Measurements from ENCODE around the gene COL18A1. TPM values are rescaled to one million over a fixed set of nuclear protein-coding genes. Genes with fewer than 3 reads are reported as not detected.
A peak's percentile ranks its signal among the peaks of the same experiment; 100 is the strongest.

Gene COL18A1
- polyA plus RNA-seq, 4 donors = 2.2 to 34.3 (median 16.5) TPM

DNA sequence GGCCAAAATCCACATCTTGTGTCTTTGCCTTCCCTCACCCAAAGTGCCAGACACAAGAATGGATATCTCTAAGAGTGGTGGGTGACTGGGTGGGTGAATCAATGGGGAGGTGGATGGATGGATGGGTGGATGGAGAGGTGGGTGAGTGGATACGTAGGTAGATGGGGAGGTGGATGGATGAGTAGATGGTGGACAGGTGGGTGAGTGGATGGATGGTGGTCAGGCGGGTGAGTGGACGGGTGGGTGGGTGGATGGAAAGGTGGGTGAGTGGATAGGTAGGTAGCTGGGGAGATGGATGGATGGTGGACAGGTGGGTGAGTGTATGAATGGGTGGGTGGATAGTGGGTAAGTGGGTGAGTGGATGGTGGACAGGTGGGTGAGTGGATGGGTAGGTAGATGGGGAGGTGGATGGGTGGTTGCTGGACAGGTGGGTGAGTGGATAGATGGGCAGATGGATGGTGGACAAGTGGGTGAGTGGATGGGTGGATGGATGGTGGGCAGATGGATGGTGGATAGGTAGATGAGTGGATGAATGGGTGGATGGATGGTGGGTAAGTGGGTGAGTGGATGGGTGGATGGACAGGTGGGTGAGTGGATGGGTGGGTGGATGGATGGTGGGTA lies 103.0 kb downstream of the COL18A1 start:
- Histone ChIP-seq H3K36me3 (ENCODE audit: control insufficient read depth in 3 of 3, insufficient read depth in 2 of 3, low read depth in 1 of 3, low read length in 3 of 3) (peaks cover 0 to 23% (median 3%) of the 10 kb centered on the region in 3 donors), H3K27me3 (ENCODE audit: control insufficient read depth in 3 of 3, insufficient read depth in 3 of 3, low read length in 3 of 3) (no peaks in the 10 kb centered on the region), H3K4me3 (ENCODE audit: low read depth in 1 of 3, low read length in 3 of 3) (no peak overlapping the region), H3K27ac (ENCODE audit: low read depth in 1 of 3, low read length in 2 of 3) (no peak overlapping the region), H3K4me1 (ENCODE audit: control insufficient read depth in 3 of 3, insufficient read depth in 2 of 3, low read depth in 1 of 3, low read length in 2 of 3) (peaks cover 0 to 4% (median 0%) of the 10 kb centered on the region in 3 donors), H3K9me3 (ENCODE audit: control insufficient read depth in 2 of 2, insufficient read depth in 1 of 2, low read depth in 1 of 2, low read length in 1 of 2) (no peaks in the 10 kb centered on the region)
- WGBS, 3 donors = 91 to 98% (median 94%) methylated on average over 3 of the region's 3 CpGs
- FAIRE-seq = no peak
- no peak for DNase-seq

DNA sequence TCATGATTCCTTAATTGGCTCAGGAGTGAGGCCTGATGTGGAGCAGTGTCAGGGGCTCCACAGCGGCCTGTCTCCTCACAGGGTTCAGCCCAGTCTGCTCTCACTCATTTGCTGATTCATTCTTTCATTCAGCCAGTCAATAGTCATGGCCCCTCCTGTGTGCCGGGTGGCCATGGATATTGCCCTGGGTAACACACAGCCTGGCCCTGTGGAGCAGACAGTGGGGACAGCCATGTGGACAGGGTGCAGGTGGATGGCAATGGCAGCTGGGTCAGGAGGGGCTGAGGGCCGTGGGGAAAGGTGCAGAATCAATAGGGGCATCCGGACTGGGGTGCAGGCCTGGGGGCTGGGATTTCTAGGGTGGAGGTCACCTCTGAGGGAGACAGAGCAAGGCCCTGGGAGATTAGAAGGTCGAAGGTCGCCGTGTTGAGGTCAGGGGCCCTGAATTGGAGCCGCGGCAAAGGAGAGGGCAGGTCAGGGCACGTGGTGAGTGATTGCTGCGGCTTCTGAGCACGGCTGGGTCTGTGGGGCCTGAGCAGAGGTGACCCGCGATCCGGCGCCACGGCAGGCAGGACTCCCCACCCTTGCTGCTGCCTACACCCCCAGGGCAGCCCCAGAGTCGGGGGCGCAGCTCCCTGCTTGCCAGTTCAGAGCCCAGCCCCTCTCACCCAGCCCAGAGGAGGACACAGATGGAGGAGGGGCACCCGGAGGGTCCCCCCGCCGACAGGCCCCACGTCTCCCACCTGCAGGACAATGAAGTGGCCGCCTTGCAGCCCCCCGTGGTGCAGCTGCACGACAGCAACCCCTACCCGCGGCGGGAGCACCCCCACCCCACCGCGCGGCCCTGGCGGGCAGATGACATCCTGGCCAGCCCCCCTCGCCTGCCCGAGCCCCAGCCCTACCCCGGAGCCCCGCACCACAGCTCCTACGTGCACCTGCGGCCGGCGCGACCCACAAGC lies 103.9 kb downstream of the COL18A1 start:
- no peaks in the 10 kb centered on the region for H3K9me3 ChIP-seq (ENCODE audit: control insufficient read depth in 2 of 2, insufficient read depth in 1 of 2, low read depth in 1 of 2, low read length in 1 of 2)
- no peak for FAIRE-seq

DNA sequence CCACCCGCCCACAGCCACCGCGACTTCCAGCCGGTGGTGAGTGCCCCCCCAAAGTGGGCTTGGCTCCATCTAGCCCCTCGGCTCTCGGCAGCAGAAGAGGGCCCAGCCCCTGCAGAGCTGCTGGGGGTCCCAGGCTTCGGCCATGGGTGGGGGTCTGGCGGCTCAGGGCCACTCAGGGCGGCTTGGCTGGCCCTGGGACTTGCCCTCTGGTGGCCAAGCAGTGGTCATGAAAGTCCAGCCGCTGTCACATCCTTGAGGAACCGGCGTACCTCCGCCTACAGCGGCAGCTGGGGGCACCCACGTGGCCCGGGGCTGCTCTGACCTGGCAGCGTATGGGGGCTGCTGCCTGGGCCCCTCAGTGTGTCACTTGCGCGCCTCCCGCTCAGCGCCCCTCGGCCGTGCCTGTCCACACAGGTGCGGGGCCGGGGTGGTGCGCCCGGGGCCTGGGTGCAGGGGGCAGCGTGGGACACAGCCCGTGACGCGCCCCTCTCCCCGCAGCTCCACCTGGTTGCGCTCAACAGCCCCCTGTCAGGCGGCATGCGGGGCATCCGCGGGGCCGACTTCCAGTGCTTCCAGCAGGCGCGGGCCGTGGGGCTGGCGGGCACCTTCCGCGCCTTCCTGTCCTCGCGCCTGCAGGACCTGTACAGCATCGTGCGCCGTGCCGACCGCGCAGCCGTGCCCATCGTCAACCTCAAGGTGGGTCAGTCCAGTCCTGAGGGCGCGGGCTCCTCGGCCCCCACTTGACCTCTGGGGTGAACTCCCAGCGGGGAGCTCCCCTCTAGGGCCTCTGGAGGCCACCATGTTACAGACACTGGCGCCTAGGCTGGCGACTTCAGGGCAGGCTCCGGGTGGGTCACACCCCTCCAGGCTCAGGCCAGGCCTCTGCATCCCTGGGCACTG lies 104.9 kb downstream of the COL18A1 start:
- Histone ChIP-seq H3K36me3 (ENCODE audit: control insufficient read depth in 3 of 3, insufficient read depth in 2 of 3, low read depth in 1 of 3, low read length in 3 of 3) (peaks cover 0 to 38% (median 3%) of the 10 kb centered on the region in 3 donors), H3K9me3 (ENCODE audit: control insufficient read depth in 2 of 2, insufficient read depth in 1 of 2, low read depth in 1 of 2, low read length in 1 of 2) (no peaks in the 10 kb centered on the region), H3K27ac (ENCODE audit: low read depth in 1 of 3, low read length in 2 of 3) (no peak overlapping the region), H3K4me1 (ENCODE audit: control insufficient read depth in 3 of 3, insufficient read depth in 2 of 3, low read depth in 1 of 3, low read length in 2 of 3) (peaks cover 0 to 4% (median 0%) of the 10 kb centered on the region in 3 donors), H3K4me3 (ENCODE audit: low read depth in 1 of 3, low read length in 3 of 3) (no peak overlapping the region), H3K27me3 (ENCODE audit: control insufficient read depth in 3 of 3, insufficient read depth in 3 of 3, low read length in 3 of 3) (no peaks in the 10 kb centered on the region)
- 88 to 92% (median 91%) methylated on average over 53 to 61 of the region's 61 CpGs for WGBS, 3 donors
- no peak for DNase-seq
- no peak for FAIRE-seq

More for the DNA sequence above, 103.9 kb downstream of the COL18A1 start:
- Histone ChIP-seq H3K4me3 (ENCODE audit: low read depth in 1 of 3, low read length in 3 of 3) (no peak overlapping the region), H3K27ac (ENCODE audit: low read depth in 1 of 3, low read length in 2 of 3) (peak overlapping the region in 1 of 3 donors; percentile 28), H3K36me3 (ENCODE audit: control insufficient read depth in 3 of 3, insufficient read depth in 2 of 3, low read depth in 1 of 3, low read length in 3 of 3) (peaks cover 0 to 30% (median 3%) of the 10 kb centered on the region in 3 donors), H3K4me1 (ENCODE audit: control insufficient read depth in 3 of 3, insufficient read depth in 2 of 3, low read depth in 1 of 3, low read length in 2 of 3) (peaks cover 0 to 4% (median 0%) of the 10 kb centered on the region in 3 donors), H3K27me3 (ENCODE audit: control insufficient read depth in 3 of 3, insufficient read depth in 3 of 3, low read length in 3 of 3) (no peaks in the 10 kb centered on the region)
- 40 to 71% (median 58%) methylated on average over 23 to 42 of the region's 42 CpGs for WGBS, 3 donors
- DNase-seq = no peak

DNA sequence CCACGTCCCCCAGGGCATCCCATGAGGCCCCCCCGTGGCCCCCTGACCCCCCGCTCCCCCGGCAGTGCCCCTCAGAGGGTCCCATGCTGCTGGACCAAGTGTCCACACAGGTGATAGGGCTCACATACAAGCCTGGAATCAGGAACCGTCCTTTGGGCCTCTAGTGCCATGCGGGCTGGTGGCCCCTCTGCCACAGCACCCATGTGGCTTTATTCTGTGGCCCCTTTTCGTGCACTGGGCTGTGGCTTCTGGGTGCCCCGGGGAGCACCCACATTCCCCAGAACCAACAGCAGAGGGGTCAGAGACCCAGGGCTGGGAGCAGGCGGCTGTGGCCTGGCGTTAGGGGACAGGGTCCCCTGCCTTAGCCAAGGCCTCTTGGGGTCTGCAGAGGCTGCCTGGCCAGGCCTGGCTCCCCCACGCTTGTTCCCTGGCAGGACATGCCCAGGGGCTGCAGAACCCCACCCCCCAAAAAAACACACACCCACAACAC lies 105.5 kb downstream of the COL18A1 start:
- DNase-seq (no peak), FAIRE-seq (no peak)
- 86 to 93% (median 93%) methylated on average over 9 to 11 of the region's 11 CpGs for WGBS, 3 donors
- Histone ChIP-seq H3K4me3 (ENCODE audit: low read depth in 1 of 3, low read length in 3 of 3) (no peak overlapping the region), H3K4me1 (ENCODE audit: control insufficient read depth in 3 of 3, insufficient read depth in 2 of 3, low read depth in 1 of 3, low read length in 2 of 3) (peaks cover 0 to 4% (median 0%) of the 10 kb centered on the region in 3 donors), H3K27me3 (ENCODE audit: control insufficient read depth in 3 of 3, insufficient read depth in 3 of 3, low read length in 3 of 3) (no peaks in the 10 kb centered on the region), H3K27ac (ENCODE audit: low read depth in 1 of 3, low read length in 2 of 3) (no peak overlapping the region), H3K9me3 (ENCODE audit: control insufficient read depth in 2 of 2, insufficient read depth in 1 of 2, low read depth in 1 of 2, low read length in 1 of 2) (no peaks in the 10 kb centered on the region), H3K36me3 (ENCODE audit: control insufficient read depth in 3 of 3, insufficient read depth in 2 of 3, low read depth in 1 of 3, low read length in 3 of 3) (peaks cover 3 to 45% (median 3%) of the 10 kb centered on the region in 3 donors)

DNA sequence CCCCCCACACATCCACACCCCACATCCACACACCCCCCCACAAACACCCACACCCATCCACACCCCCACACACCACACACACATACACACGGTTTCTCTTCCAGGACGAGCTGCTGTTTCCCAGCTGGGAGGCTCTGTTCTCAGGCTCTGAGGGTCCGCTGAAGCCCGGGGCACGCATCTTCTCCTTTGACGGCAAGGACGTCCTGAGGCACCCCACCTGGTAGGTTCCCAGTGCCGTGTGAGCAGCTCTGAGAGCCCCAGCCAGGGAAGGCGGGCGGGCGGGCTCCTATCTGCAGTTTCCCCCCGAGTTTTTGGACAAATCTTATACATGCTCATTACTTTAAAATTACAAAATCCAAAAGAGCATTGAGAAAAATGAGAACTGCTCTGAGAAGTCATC lies 106.0 kb downstream of the COL18A1 start:
- 82 to 89% (median 85%) methylated on average over 12 of the region's 12 CpGs for WGBS, 3 donors
- Histone ChIP-seq H3K4me1 (ENCODE audit: control insufficient read depth in 3 of 3, insufficient read depth in 2 of 3, low read depth in 1 of 3, low read length in 2 of 3) (peaks cover 0 to 4% (median 0%) of the 10 kb centered on the region in 3 donors), H3K9me3 (ENCODE audit: control insufficient read depth in 2 of 2, insufficient read depth in 1 of 2, low read depth in 1 of 2, low read length in 1 of 2) (no peaks in the 10 kb centered on the region), H3K4me3 (ENCODE audit: low read depth in 1 of 3, low read length in 3 of 3) (no peak overlapping the region), H3K27ac (ENCODE audit: low read depth in 1 of 3, low read length in 2 of 3) (no peak overlapping the region), H3K36me3 (ENCODE audit: control insufficient read depth in 3 of 3, insufficient read depth in 2 of 3, low read depth in 1 of 3, low read length in 3 of 3) (peaks cover 3 to 48% (median 7%) of the 10 kb centered on the region in 3 donors), H3K27me3 (ENCODE audit: control insufficient read depth in 3 of 3, insufficient read depth in 3 of 3, low read length in 3 of 3) (no peaks in the 10 kb centered on the region)
- FAIRE-seq = no peak
- no peak for DNase-seq

DNA sequence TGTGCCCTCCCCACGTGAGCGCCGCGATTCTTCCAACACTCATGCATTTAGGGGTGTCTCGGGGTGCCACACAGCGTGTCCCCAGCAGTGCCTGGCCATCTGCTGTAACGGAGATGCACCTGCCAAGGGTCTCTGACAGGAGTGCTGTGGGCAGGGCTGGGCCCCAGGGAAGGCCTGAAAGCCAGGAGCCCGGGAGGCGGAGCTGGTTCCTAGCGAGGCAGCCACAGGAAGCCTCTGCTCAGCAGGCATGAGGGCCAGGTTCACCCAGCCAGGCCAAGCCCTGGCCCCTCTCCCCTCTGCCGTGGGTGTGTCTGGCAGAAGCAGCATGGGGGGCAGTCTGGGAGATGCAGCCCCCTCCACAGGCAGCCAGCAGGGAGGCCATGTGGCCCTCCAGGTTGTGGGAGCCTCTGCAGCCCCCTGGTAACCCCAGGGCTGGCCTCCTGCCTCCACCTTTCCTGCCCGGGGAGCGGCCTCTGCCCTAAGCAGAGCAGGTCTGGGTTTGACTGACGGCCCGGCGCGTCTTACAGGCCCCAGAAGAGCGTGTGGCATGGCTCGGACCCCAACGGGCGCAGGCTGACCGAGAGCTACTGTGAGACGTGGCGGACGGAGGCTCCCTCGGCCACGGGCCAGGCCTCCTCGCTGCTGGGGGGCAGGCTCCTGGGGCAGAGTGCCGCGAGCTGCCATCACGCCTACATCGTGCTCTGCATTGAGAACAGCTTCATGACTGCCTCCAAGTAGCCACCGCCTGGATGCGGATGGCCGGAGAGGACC lies 106.9 kb downstream of the COL18A1 start:
- H3K4me3 ChIP-seq (ENCODE audit: low read depth in 1 of 3, low read length in 3 of 3) = no peak overlapping the region
- FAIRE-seq (no peak), DNase-seq (no peak)
- WGBS, 3 donors = 90 to 92% (median 90%) methylated on average over 34 to 35 of the region's 35 CpGs
- no peaks in the 10 kb centered on the region for H3K27me3 ChIP-seq (ENCODE audit: control insufficient read depth in 3 of 3, insufficient read depth in 3 of 3, low read length in 3 of 3)
- peaks cover 0 to 4% (median 0%) of the 10 kb centered on the region in 3 donors for H3K4me1 ChIP-seq (ENCODE audit: control insufficient read depth in 3 of 3, insufficient read depth in 2 of 3, low read depth in 1 of 3, low read length in 2 of 3)
- H3K27ac ChIP-seq (ENCODE audit: low read depth in 1 of 3, low read length in 2 of 3) = no peak overlapping the region
- H3K9me3 ChIP-seq (ENCODE audit: control insufficient read depth in 2 of 2, insufficient read depth in 1 of 2, low read depth in 1 of 2, low read length in 1 of 2) = no peaks in the 10 kb centered on the region
- H3K36me3 ChIP-seq (ENCODE audit: control insufficient read depth in 3 of 3, insufficient read depth in 2 of 3, low read depth in 1 of 3, low read length in 3 of 3) = peaks cover 3 to 56% (median 7%) of the 10 kb centered on the region in 3 donors

DNA sequence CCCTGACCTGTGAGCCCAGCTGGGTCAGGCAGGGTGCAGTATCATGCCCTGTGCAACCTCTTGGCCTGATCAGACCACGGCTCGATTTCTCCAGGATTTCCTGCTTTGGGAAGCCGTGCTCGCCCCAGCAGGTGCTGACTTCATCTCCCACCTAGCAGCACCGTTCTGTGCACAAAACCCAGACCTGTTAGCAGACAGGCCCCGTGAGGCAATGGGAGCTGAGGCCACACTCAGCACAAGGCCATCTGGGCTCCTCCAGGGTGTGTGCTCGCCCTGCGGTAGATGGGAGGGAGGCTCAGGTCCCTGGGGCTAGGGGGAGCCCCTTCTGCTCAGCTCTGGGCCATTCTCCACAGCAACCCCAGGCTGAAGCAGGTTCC lies 107.6 kb downstream of the COL18A1 start:
- Histone ChIP-seq H3K27me3 (ENCODE audit: control insufficient read depth in 3 of 3, insufficient read depth in 3 of 3, low read length in 3 of 3) (no peaks in the 10 kb centered on the region), H3K4me1 (ENCODE audit: control insufficient read depth in 3 of 3, insufficient read depth in 2 of 3, low read depth in 1 of 3, low read length in 2 of 3) (peaks cover 0 to 4% (median 0%) of the 10 kb centered on the region in 3 donors), H3K4me3 (ENCODE audit: low read depth in 1 of 3, low read length in 3 of 3) (no peak overlapping the region), H3K9me3 (ENCODE audit: control insufficient read depth in 2 of 2, insufficient read depth in 1 of 2, low read depth in 1 of 2, low read length in 1 of 2) (no peaks in the 10 kb centered on the region), H3K27ac (ENCODE audit: low read depth in 1 of 3, low read length in 2 of 3) (no peak overlapping the region), H3K36me3 (ENCODE audit: control insufficient read depth in 3 of 3, insufficient read depth in 2 of 3, low read depth in 1 of 3, low read length in 3 of 3) (peaks cover 3 to 64% (median 7%) of the 10 kb centered on the region in 3 donors)
- WGBS, 3 donors = 85 to 90% (median 87%) methylated on average over 8 of the region's 8 CpGs
- no peak for DNase-seq
- no peak for FAIRE-seq

Data from small intestine (tissue), 7 donors.